Colon (tissue), 2 donors: Measurements from ENCODE around the gene VAV1.
"Not testable (repeated sequence)": the region's sequence is repeated elsewhere in the genome, so short reads cannot be mapped to it uniquely, and the experiment has no call there.

Experiments used
- FAIRE-seq: peaks from 2 replicates; lab custom pipeline; 2012; peaks lifted over from hg19 to GRCh38; lab: Jason Lieb, UNC
- donor health status: control.
- donor health status: control.

VAV1 gene

DNA sequence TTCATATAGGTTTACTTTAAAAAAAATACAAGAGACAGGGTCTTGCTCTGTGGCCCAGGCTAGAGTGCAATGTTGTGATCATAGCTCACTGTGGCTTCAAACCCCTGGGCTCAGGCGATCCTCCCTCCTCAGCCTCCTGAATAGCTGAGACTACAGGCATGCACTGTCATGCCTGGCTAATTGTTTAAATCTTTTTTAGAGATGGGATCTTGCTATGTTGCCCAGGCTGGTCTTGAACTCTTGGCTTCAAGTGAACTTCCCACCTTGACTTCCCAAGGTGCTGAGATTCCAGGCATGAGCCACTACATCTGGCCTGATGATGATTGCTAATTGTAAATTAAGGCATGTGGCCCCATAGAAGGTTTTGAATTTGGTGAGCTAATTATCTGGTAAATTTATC is 79.5 kb downstream of the VAV1 start:
- FAIRE-seq = no peak

DNA sequence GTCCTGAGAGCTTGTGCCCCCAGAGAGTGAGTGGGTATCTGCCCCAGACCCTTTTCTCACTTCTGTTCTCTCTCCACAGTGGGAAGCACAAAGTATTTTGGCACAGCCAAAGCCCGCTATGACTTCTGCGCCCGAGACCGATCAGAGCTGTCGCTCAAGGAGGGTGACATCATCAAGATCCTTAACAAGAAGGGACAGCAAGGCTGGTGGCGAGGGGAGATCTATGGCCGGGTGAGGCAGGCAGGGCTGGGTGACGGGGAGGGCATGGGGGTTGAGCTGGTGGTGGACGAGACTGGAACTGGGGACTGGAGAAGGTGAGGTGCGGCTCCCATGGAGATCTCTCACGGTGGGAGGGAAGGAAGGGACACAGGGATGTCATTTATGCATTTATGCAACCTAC is 81.4 kb downstream of the VAV1 start:
- no peak for FAIRE-seq

- FAIRE-seq = no peak
Observed at GRCh38 chr19:6854758-6855157, 82.2 kb downstream of the VAV1 start.

DNA sequence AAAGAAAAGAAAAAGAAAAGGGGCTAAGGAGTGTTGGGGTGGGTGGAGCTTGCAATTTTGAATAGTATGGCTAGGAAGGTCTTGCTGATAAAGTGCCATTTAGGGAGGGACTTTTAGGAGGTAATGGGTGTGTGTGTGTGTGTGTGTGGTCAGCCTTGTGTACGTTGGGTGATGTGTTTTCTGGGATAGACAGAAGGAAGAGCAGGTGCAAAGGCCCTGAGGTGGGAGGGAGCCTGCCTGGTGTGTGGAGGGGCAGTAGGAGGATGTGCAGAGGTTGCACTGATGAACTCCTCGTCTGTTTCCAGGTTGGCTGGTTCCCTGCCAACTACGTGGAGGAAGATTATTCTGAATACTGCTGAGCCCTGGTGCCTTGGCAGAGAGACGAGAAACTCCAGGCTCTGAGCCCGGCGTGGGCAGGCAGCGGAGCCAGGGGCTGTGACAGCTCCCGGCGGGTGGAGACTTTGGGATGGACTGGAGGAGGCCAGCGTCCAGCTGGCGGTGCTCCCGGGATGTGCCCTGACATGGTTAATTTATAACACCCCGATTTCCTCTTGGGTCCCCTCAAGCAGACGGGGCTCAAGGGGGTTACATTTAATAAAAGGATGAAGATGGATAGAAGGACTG is 84.4 kb downstream of the VAV1 start:
- no peak for FAIRE-seq

DNA sequence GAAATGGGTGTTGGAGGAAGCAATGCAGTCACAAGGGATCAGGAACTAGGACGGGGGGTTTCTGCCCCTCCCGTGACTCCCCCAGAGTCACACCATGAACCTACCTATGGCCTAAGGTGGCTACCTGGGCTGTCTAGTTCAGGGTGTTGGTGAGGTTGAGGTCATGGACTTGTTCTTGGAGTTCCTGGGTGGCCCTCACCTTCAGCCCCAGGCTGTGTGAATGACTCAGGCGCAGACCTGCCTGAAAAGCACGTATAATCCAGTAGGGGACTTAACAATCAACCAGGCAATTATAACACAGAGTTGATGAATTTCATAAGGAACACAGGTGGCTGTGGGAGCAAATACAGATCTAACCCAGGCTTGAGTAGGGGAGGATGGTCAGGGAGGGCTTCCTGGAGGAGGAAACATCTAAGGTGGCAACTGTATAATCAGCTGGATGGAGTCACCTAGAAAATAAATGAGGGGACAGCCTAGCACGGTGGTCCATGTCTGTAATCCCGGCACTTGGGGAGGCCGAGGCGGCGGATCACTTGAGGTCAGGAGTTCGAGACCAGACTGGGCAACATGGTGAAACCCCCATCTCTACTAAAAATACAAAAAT is 89.3 kb downstream of the VAV1 start:
- no peak for FAIRE-seq

DNA sequence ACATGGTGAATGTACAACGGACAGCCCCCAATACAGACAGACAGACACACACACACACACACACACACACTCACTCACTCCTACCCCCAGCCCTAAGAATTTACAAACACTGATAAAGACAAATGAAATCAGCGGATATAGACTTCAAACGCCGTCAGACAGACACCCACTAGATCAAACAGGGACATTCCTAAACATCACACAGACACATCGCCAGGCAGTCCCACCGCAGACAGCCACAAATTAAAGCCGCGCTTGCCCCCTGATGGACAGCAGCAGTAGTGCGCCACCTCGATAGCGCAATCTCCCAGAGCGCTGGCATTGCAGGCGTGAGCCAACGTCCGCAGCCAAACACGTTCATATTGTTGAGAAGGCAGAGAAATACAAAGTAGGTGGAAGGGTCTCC is 90.2 kb downstream of the VAV1 start:
- FAIRE-seq = no peak

DNA sequence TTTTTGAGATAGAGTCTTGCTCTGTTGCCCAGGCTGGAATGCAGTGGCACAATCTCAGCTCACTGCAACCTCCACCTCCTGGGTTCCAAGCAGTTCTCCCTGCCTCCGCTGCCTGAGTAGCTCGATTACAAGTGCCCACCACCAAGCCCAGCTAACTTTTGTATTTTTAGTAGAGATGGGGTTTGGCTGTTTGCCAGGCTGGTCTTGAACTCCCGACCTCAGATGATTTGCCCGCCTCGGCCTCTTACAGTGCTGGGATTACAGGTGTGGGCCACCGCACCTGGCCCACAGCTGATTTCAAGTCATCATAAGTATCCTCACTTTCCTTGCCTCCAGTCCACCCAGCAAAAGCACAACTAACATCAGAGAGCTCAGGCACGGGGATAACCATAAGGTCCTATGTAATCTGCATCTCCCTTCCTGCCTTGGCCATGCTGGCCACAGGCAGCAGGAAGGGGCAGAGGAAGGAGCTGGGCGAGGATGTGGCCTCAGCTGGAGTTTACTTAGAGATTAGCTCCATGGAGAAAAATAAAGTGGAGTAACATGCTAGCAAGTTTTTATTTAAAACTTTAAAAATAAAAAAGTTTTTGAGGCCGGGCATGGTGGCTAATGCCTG is 91.9 kb downstream of the VAV1 start:
- no peak for FAIRE-seq

DNA sequence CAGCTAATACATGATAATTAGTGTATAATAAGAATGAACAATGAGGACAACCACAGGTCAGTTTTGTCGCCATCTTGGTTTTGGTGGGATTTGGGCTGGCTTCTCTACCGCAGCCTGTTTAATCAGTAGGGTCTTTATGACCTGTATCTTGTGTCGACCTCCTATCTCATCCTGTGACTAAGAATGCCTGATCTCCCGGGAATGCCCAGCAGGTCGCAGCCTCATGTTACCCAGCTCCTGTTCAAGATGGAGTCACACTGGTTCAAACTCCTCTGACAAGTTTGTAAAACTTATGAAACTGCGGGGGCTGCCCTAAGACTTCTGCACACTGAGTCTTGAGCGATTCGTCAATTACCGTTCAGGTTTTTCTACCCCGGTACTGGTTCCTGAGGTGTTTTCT is 93.3 kb downstream of the VAV1 start:
- FAIRE-seq = no peak

GRCh38 chr19:6866741-6867151 is 94.2 kb downstream of the VAV1 start:
- no peak for FAIRE-seq

DNA sequence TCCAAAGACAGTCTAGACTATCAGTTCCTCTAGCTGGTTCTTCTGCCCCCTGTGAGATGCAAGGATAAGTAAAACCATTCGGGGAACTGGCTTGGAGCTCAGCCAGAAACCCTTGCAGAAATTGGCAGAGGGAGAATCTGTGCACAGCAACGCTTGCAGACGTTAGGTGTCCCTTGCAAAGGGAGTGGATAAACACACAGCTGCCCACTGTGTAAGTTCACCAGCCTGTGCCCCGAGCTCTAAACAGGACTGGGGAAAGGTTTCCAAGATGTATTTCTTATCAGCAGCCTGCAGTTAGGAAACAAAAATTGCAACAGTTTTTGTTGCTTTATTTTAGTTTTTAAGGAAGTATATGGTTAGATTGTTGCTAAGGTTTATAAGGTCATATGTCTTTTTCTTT is 95.8 kb downstream of the VAV1 start:
- no peak for FAIRE-seq

- not testable (repeated sequence) for FAIRE-seq
Observed at GRCh38 chr19:6869151-6869882, 96.8 kb downstream of the VAV1 start.

- FAIRE-seq = no peak
Observed at GRCh38 chr19:6873708-6874431, 101.4 kb downstream of the VAV1 start.

- no peak for FAIRE-seq
Observed at GRCh38 chr19:6875218-6875617, 102.7 kb downstream of the VAV1 start.

- FAIRE-seq = no peak
Observed at GRCh38 chr19:6876748-6877147, 104.2 kb downstream of the VAV1 start.

DNA sequence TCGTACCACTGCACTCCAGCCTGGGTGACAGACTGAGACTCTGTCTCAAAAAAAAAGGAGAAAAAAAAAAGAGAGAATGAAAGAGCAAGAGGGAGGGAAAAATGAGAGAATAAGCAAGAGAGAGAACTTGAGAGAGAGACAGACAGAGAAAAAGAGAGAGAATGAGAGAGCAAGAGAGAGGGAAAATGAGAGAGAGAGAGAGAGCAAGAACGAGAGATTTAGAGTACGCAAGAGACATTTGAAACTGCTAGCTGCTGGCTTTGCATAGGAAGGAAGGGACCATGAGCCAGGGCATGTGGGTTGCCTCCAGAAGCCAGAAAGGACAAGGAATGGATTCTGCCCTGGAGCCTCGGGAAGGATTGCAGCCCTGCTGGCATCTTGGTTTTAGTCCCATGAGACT is 105.3 kb downstream of the VAV1 start:
- FAIRE-seq = no peak

DNA sequence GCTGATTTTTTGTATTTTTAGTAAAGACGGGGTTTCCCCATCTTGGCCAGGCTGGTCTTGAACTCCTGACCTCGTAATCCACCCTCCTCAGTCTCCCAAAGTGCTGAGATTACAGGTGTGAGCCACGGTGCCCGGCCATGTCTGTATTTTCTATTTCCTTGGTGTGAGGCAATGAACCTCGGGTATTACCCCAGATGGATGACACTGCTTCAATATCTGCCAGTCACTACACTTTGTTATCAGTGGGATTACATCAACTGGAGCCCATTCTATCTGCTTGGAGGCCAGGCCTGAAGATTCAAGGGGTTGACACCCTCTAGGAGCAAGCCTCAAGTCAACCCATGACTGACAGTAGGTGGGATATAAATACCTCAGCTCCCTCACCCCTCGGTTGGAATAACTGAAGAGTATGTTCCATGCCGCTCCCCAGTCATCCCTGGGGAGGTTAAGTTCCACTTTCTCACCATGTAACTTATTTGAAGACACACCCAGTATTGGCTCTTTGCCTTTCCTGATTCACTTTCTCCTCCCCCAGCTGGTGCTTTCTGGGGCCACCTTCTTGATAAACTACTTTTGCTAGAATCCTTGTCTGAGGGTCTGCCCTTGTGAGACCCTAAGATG is 113.9 kb downstream of the VAV1 start:
- FAIRE-seq = no peak

GRCh38 chr19:6887316-6887715 is 114.8 kb downstream of the VAV1 start, which contains the start of gene ADGRE1:
Gene ADGRE1 (plus strand): TSS chr19:6887579. CDS start chr19:6887609, 30 bp downstream.
- FAIRE-seq = no peak

DNA sequence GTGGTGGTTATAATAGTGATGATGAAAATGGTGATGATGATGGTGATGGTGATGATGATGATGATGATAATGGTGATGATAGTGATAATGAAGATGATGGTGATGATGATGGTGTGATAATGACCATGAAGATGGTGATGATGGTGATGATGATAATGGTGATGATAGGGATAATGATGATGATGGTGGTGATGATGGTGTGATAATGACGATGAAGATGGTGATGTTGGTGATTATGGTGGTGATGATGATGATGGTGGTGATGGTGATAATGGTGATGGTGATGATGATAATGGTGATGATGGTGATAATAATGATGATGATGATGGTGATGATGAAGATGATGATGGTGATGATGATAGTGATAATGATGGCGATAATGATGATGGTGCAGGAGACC is 116.5 kb downstream of the VAV1 start:
- no peak for FAIRE-seq

- no peak for FAIRE-seq
Observed at GRCh38 chr19:6890401-6890913, 117.9 kb downstream of the VAV1 start.

GRCh38 chr19:6890938-6891337 is 118.4 kb downstream of the VAV1 start:
- FAIRE-seq = no peak

DNA sequence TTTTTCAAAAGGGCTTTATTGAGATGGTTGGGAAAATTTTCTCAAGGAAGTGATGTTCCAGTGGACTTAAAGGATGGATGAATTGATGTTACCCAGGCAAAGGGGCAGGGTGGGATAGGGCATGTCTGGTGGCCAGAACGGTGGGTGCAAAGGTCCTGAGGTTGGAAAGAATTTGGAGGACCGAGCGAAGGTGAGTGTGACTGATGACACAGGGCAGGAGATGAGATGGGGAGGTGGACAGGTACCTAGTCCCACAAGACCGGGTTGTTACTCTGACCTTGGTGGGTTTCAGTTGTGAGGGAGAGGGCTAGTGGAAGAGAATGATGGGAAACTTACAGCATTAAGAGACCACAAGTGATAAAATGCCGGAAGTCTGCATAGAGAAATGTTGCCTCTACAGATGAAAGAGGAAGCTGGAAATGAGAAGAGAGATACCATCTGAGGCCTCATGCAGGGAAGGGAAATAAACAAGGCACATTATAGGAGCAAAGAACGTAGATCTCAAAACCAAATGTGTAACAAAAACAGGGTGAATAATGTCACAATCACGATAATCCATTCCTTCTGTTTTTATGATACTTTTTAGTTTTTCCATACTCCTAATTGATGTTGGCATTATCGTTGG is 119.4 kb downstream of the VAV1 start:
- FAIRE-seq = no peak
